ENCODE measurements around the gene KCNQ4.

- no peak for TF ChIP-seq CTCF (IDR thresholded peaks at IDR 0.05)
- TF ChIP-seq POLR2A (IDR thresholded peaks at IDR 0.05), result no peak
Measured at GRCh38 chr1:40844079-40844478, 60.5 kb downstream of the KCNQ4 start.
